Endothelial cell of umbilical vein (primary cell): ENCODE measurements around the gene TMEM179B. TPM values are rescaled to one million over a fixed set of nuclear protein-coding genes. Genes with fewer than 3 reads are reported as not detected.
A peak's percentile ranks its signal among the peaks of the same experiment; 100 is the strongest.

ENCODE experiments used
- BruUV-seq: library from RNA; stranded (reverse); fragments of 400-500 nt; replicated peaks from 2 replicates; lab custom pipeline; 2021; lab: Mats Ljungman, UMichigan
- CTCF ChIA-PET: fragments of 300-600, 350-600 bp; sonication (Branson Sonifier 250); formaldehyde crosslinking; loops from one replicate; lab custom pipeline; 2021; ENCODE audit warnings: antibody characterized with exemption, inconsistent platforms; lab: Charles Lee
- POLR2A ChIA-PET: fragments of 300-600, 350-600 bp; sonication (Branson Sonifier 250); formaldehyde crosslinking; loops from one replicate; lab custom pipeline; 2021; ENCODE audit warnings: antibody characterized with exemption, inconsistent platforms; lab: Charles Lee
- DNase-seq: peaks from one replicate; pipeline ENCODE4 v3.0.0-alpha.2; 2011; ENCODE audit warnings: low read depth, low spot score
- FAIRE-seq: peaks from 2 replicates; lab custom pipeline; 2011; peaks lifted over from hg19 to GRCh38; lab: Jason Lieb, UNC
- H2AFZ ChIP-seq: 2 replicates; pipeline ENCODE4 v1.6.0; 2012; ENCODE audit warnings: low read depth, low read length, control low read depth, inconsistent platforms
- H3K27ac ChIP-seq: 2 replicates; pipeline ENCODE4 v1.5.1; 2011; ENCODE audit warnings: low read depth, mild to moderate bottlenecking, control low read depth, low read length, moderate library complexity; ENCODE audit not compliant: insufficient read depth
- H3K27me3 ChIP-seq, 2 experiments: 2 replicates each; pipeline versions ENCODE4 v1.6.0 to v1.6.1; 2011; ENCODE audit warnings: low read length in 2 of 2, mixed read lengths in 1 of 2; ENCODE audit not compliant: control insufficient read depth in 2 of 2, insufficient read depth in 2 of 2
- H3K36me3 ChIP-seq, 2 experiments: 2 replicates in 1 of 2; 3 replicates in 1 of 2; pipeline ENCODE4 v1.5.1; 2011; ENCODE audit warnings: low read length in 2 of 2, mild to moderate bottlenecking in 1 of 2, moderate library complexity in 1 of 2; ENCODE audit not compliant: control insufficient read depth in 2 of 2, insufficient read depth in 2 of 2; ENCODE audit errors: extremely low read depth in 1 of 2
- H3K4me1 ChIP-seq: 3 replicates; pipeline ENCODE4 v1.5.1; 2011; ENCODE audit warnings: mild to moderate bottlenecking, low read length; ENCODE audit not compliant: control insufficient read depth, insufficient read depth; ENCODE audit errors: extremely low read depth
- H3K4me2 ChIP-seq: 2 replicates; pipeline ENCODE4 v1.6.1; 2011; ENCODE audit warnings: low read length, control low read depth, mixed read lengths; ENCODE audit not compliant: insufficient read depth
- H3K4me3 ChIP-seq, 3 experiments: fragments of 200-600 bp in 1 of 3; sonication (generic), shearing (Covaris generic) in 1 of 3; replicated peaks in 1 of 3; 2 replicates each; pipeline ENCODE4 v1.5.1; 2011 to 2016; ENCODE audit warnings: control low read depth in 3 of 3, low read length in 3 of 3, mild to moderate bottlenecking in 2 of 3, inconsistent platforms in 1 of 3, low read depth in 1 of 3, moderate library complexity in 1 of 3; ENCODE audit not compliant: insufficient read depth in 1 of 3
- H3K79me2 ChIP-seq: 2 replicates; pipeline ENCODE4 v1.6.0; 2012; ENCODE audit warnings: low read length, inconsistent platforms; ENCODE audit not compliant: control insufficient read depth, insufficient read depth
- H3K9ac ChIP-seq: replicated peaks from 2 replicates; pipeline ENCODE3; 2011; ENCODE audit warnings: low read length, control low read depth; ENCODE audit not compliant: insufficient read depth; ENCODE audit errors: extremely low read depth
- H3K9me1 ChIP-seq: replicated peaks from 3 replicates; pipeline ENCODE4 v1.6.0; 2011; ENCODE audit warnings: mild to moderate bottlenecking, low read length; ENCODE audit not compliant: control insufficient read depth, insufficient read depth; ENCODE audit errors: extremely low read depth
- H3K9me3 ChIP-seq: replicated peaks from 2 replicates; pipeline ENCODE4 v1.5.1; 2012; ENCODE audit warnings: low read length, inconsistent platforms; ENCODE audit not compliant: control insufficient read depth, insufficient read depth
- H4K20me1 ChIP-seq: replicated peaks from 2 replicates; pipeline ENCODE3; 2011; ENCODE audit warnings: mild to moderate bottlenecking, low read length; ENCODE audit not compliant: control insufficient read depth, insufficient read depth; ENCODE audit errors: extremely low read depth
- EZH2 ChIP-seq: IDR thresholded peaks from 2 replicates; pipeline ENCODE4 v1.6.1; 2012; ENCODE audit warnings: borderline replicate concordance, low read depth, mild to moderate bottlenecking, moderate library complexity, low read length, inconsistent platforms; ENCODE audit not compliant: severe bottlenecking
- FOS ChIP-seq: IDR thresholded peaks from 2 replicates; pipeline ENCODE4 v1.6.1; 2011; ENCODE audit warnings: mild to moderate bottlenecking, low read length, moderate library complexity, borderline replicate concordance; ENCODE audit not compliant: insufficient read depth
- GATA2 ChIP-seq: IDR thresholded peaks from 2 replicates; pipeline ENCODE4 v1.7.0; 2011; ENCODE audit warnings: low read depth, mild to moderate bottlenecking, moderate library complexity, mixed read lengths, low read length; ENCODE audit not compliant: insufficient read length, insufficient read depth
- JUN ChIP-seq: IDR thresholded peaks from 2 replicates; pipeline ENCODE4 v1.6.1; 2011; ENCODE audit warnings: borderline replicate concordance, low read depth; ENCODE audit not compliant: insufficient read length, insufficient read depth
- MYC ChIP-seq: IDR thresholded peaks from one replicate; pipeline ENCODE4 v1.6.1; 2011; ENCODE audit warnings: mild to moderate bottlenecking, low read depth, low read length
- POLR2A ChIP-seq: IDR thresholded peaks from 2 replicates; pipeline ENCODE4 v1.6.1; 2012; ENCODE audit warnings: low read depth, mild to moderate bottlenecking, control low read depth, low read length
- POLR2AphosphoS5 ChIP-seq: IDR thresholded peaks from 2 replicates; pipeline ENCODE4 v1.6.1; 2012; ENCODE audit warnings: low read depth, mild to moderate bottlenecking, control low read depth, low read length, moderate library complexity; ENCODE audit not compliant: insufficient read depth
- dilution Hi-C: fragments of 300-500 bp; cut with MboI; formaldehyde crosslinking; loops from one replicate; pipeline ENCODE4 v1.15.0; 2019; ENCODE audit warnings: low sequenced_read_pairs; ENCODE audit not compliant: extremely low pct_ligation_motif_present
- intact Hi-C: fragments of 100-400 bp; cut with micrococcal nuclease; formaldehyde crosslinking; loops from one replicate; pipeline ENCODE4 v1.10.0; 2022
- polyA plus RNA-seq, 4 experiments: library from polyadenylated mRNA; depleted of rRNA in 3 of 4; stranded (reverse) in 3 of 4; unstranded in 1 of 4; fragments of >200 nt; gene quantifications; 2 replicates each; pipeline versions ENCODE4 v1.2.1 to v1.2.3, GENCODE V29; 2011 to 2012; ENCODE audit warnings: missing spikeins in 1 of 4
- total RNA-seq: library from RNA; stranded (reverse); gene quantifications from 2 replicates; pipeline ENCODE4 v1.2.3, GENCODE V29; 2021
- TF ChIP-seq, protein P1 (sequence below): IDR thresholded peaks from 2 replicates; pipeline ENCODE4 v1.6.1; 2011; ENCODE audit not compliant: insufficient read depth, insufficient read length
- TF ChIP-seq, protein P2 (sequence below), 2 donors: IDR thresholded peaks; 1 replicate in 1 of 2; 2 replicates in 1 of 2; pipeline ENCODE4 v1.5.1; 2011; ENCODE audit warnings: low read length in 2 of 2, mild to moderate bottlenecking in 2 of 2, moderate library complexity in 2 of 2, control low read depth in 1 of 2, inconsistent platforms in 1 of 2, low read depth in 1 of 2; ENCODE audit not compliant: insufficient read depth in 1 of 2; ENCODE audit errors: extremely low read depth in 1 of 2

Gene TMEM179B
- total and polyA plus RNA-seq, 2 donors (not counting 3 experiments of a cell fraction or from before 2014, with no cell fraction given), result 27.6 to 102 TPM

DNA sequence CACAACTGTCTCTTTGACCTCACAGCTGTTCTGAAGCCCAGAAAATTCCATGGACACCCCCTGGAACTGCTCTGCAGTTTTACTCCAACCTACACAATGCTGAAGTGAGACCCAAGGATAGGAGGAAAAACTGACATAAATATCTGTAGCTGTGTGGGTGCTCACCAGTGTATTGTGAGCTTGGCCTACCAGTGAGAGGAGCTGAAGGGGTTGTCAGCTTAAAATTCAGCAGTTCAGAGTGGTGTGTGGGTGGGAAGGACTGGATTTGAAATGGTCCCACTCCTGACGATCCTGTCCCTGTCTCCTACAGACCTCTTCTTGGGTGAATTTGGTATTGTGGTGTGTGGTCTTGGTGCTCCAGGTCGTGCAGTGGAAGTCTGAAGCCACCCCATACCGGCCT lies 2.4 kb downstream of the TMEM179B start:
- H2AFZ ChIP-seq, result no peak overlapping the region
- POLR2A ChIA-PET, result interaction anchor here (1.9 kb wide), 1 partner anchor 52 kb away, joined by 9 read pairs; no protein-coding TSS in a partner anchor
- no peak for TF ChIP-seq POLR2AphosphoS5
- TF ChIP-seq POLR2A, result no peak
- TF ChIP-seq GATA2, result no peak
- TF ChIP-seq, protein P1, sequence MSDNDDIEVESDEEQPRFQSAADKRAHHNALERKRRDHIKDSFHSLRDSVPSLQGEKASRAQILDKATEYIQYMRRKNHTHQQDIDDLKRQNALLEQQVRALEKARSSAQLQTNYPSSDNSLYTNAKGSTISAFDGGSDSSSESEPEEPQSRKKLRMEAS, result no peak
- TF ChIP-seq FOS, result no peak
- H4K20me1 ChIP-seq, result no peaks in the 10 kb centered on the region
- dilution Hi-C loops (no loop called here), intact Hi-C loops (no loop called here)
- peaks cover 27% of the 10 kb centered on the region for H3K79me2 ChIP-seq
- H3K27ac ChIP-seq, result no peak overlapping the region
- FAIRE-seq (no peak), DNase-seq (no peak)
- CTCF ChIA-PET, result no interaction called here
- H3K4me3 ChIP-seq, result no peak overlapping the region
- H3K4me2 ChIP-seq, result no peak overlapping the region
- peaks cover 17% of the 10 kb centered on the region for H3K4me1 ChIP-seq
- no peaks in the 10 kb centered on the region for H3K9me1 ChIP-seq
- no peak overlapping the region for H3K9ac ChIP-seq
- BruUV-seq, result no TSS peak
- peaks cover 9 to 25% of the 10 kb centered on the region in 2 experiments for H3K36me3 ChIP-seq
- no peaks in the 10 kb centered on the region for H3K27me3 ChIP-seq
- H3K9me3 ChIP-seq, result no peaks in the 10 kb centered on the region

DNA sequence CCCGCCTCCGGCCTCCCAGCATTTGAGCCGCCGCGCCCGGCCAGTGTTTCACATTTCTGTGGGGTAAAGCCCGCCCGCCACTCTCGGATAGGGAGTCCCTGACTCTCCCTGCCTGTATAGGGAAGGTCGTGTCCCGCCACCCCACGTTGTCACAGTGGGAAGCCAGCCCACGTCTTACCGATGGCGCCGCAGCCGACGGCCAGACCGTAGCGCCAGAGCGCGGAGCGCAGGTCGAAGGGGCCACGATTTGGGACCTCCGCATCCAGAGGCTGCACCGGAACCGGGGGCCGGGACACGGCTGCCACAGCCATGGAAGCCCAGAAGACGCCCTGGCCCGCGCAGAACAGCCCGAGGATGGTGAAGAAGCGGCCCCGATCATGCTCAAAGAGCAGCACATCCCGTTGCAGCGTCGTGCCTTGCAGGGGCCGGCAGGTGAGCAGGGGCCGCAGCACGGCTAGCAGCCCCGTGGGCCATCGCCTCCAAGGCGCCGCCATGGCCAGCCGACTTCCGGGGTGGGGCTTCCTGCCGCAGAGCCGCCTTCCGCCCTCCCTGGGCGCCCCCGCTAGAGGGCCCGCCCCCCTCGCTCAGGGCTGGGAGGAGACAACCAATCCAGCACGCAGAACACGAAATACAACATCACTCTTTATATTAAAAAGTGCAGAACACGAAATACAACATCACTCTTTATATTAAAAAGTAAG lies 4.4 kb downstream of the TMEM179B start, which contains the start of gene TMEM223:
TSS of gene TMEM223 (minus strand) at position 506 of the 701 bp plus-strand sequence. CDS start at position 494, 12 bp downstream.
- H2AFZ ChIP-seq, result peak within 1 kb of the TSS; percentile 5
- peak; percentile 95 for FAIRE-seq
- intact Hi-C loops, result loop anchor here (1.0 to 2.0 kb wide), 3 partner anchors 13 to 65 kb away; partner anchors contain the start of genes HNRNPUL2, STX5 and TEX54

More for the DNA sequence above, 4.4 kb downstream of the TMEM179B start, which contains the start of gene TMEM223:
- BruUV-seq, result no TSS peak
- POLR2A ChIA-PET, result interaction anchor here (1.1 to 1.3 kb wide), 3 partner anchors 20 to 50 kb away, joined by 3 to 6 read pairs (median 4); partner anchors contain the start of gene TAF6L
- Histone ChIP-seq H3K4me2 (peak within 1 kb of the TSS; percentile 43), H3K4me3 (peak within 1 kb of the TSS; percentile 17 to 65 (median 36)), H3K36me3 (peaks cover 20 to 42% of the 10 kb centered on the region in 2 experiments), H3K4me1 (peaks cover 11% of the 10 kb centered on the region), H3K79me2 (peaks cover 27% of the 10 kb centered on the region), H3K9me1 (no peaks in the 10 kb centered on the region), H3K9ac (peak within 1 kb of the TSS; percentile 42), H3K9me3 (no peaks in the 10 kb centered on the region), H4K20me1 (no peaks in the 10 kb centered on the region), H3K27me3 (no peaks in the 10 kb centered on the region), H3K27ac (peak within 1 kb of the TSS; percentile 54)
- peak; percentile 81 for DNase-seq
- CTCF ChIA-PET, result no interaction called here
- dilution Hi-C loops, result no loop called here
- TF ChIP-seq GATA2 (no peak), POLR2AphosphoS5 (peak; percentile 99), FOS (no peak), POLR2A (peak; percentile 96), EZH2 (no peak), JUN (no peak), MYC (no peak)
- TF ChIP-seq, protein P1, result no peak
- TF ChIP-seq, protein P2, sequence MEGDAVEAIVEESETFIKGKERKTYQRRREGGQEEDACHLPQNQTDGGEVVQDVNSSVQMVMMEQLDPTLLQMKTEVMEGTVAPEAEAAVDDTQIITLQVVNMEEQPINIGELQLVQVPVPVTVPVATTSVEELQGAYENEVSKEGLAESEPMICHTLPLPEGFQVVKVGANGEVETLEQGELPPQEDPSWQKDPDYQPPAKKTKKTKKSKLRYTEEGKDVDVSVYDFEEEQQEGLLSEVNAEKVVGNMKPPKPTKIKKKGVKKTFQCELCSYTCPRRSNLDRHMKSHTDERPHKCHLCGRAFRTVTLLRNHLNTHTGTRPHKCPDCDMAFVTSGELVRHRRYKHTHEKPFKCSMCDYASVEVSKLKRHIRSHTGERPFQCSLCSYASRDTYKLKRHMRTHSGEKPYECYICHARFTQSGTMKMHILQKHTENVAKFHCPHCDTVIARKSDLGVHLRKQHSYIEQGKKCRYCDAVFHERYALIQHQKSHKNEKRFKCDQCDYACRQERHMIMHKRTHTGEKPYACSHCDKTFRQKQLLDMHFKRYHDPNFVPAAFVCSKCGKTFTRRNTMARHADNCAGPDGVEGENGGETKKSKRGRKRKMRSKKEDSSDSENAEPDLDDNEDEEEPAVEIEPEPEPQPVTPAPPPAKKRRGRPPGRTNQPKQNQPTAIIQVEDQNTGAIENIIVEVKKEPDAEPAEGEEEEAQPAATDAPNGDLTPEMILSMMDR (IDR thresholded peaks at IDR 0.05; ENCODE audit: extremely low read depth in 1 of 2, insufficient read depth in 1 of 2, low read depth in 1 of 2, low read length in 2 of 2), result no peak
